ENCODE results near the gene PSMD13.

DNA sequence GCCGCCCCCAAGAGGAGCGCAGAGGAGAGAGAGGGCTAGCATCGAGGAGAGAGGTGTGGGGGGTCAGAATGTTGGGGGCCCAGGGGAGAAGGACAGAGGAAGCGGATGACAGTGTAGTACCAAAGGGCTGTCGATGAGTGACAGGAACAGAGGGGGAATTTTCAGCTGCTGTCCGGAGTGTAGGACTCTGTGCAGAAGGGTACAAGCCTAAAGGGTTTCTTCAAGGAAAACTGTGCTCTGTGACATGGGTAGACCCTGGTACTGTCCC is 36.1 kb downstream of the PSMD13 start:
- TF ChIP-seq, protein P1, sequence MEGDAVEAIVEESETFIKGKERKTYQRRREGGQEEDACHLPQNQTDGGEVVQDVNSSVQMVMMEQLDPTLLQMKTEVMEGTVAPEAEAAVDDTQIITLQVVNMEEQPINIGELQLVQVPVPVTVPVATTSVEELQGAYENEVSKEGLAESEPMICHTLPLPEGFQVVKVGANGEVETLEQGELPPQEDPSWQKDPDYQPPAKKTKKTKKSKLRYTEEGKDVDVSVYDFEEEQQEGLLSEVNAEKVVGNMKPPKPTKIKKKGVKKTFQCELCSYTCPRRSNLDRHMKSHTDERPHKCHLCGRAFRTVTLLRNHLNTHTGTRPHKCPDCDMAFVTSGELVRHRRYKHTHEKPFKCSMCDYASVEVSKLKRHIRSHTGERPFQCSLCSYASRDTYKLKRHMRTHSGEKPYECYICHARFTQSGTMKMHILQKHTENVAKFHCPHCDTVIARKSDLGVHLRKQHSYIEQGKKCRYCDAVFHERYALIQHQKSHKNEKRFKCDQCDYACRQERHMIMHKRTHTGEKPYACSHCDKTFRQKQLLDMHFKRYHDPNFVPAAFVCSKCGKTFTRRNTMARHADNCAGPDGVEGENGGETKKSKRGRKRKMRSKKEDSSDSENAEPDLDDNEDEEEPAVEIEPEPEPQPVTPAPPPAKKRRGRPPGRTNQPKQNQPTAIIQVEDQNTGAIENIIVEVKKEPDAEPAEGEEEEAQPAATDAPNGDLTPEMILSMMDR (IDR thresholded peaks at IDR 0.05; ENCODE audit: low read depth, low read length, poor library complexity, severe bottlenecking), result no peak
- TF ChIP-seq EZH2phosphoT487 (IDR thresholded peaks at IDR 0.05; ENCODE audit: borderline replicate concordance, low read length), result no peak
